GM04504 (cell line): ENCODE data around the gene PKIB.
"Not testable (repeated sequence)": the region's sequence is repeated elsewhere in the genome, so short reads cannot be mapped to it uniquely, and the experiment has no call there.

Experiments
- DNase-seq: peaks from one replicate; pipeline ENCODE4 v3.0.0-alpha.2; 2012; ENCODE audit warnings: low read depth

Gene PKIB

GRCh38 chr6:122609881-122610689 is at the start of gene PKIB:
Gene PKIB, plus strand, starts transcription at chr6:122610405. Its CDS starts 107,390 bp downstream, at chr6:122717795.
- DNase-seq = peak; percentile 10

- no peak for DNase-seq
These were observed 46.7 kb upstream of the PKIB start for GRCh38 chr6:122563364-122564052.

- no peak for DNase-seq
These were observed 46.0 kb upstream of the PKIB start for GRCh38 chr6:122564230-122564629.

- DNase-seq = no peak
These were observed 44.5 kb upstream of the PKIB start for GRCh38 chr6:122565708-122566107.

- DNase-seq = no peak
These were observed 43.2 kb upstream of the PKIB start for GRCh38 chr6:122567034-122567433.

- no peak for DNase-seq
These were observed 41.9 kb upstream of the PKIB start for GRCh38 chr6:122568350-122568749.

- DNase-seq = no peak
These were observed 41.4 kb upstream of the PKIB start for GRCh38 chr6:122568797-122569221.

- DNase-seq = no peak
These were observed 40.9 kb upstream of the PKIB start for GRCh38 chr6:122569230-122569771.

GRCh38 chr6:122571888-122572287 is 38.3 kb upstream of the PKIB start:
- no peak for DNase-seq

GRCh38 chr6:122576888-122577287 is 33.3 kb upstream of the PKIB start:
- no peak for DNase-seq

- DNase-seq = no peak
These were observed 31.2 kb upstream of the PKIB start for GRCh38 chr6:122578961-122579360.

- DNase-seq = no peak
These were observed 29.5 kb upstream of the PKIB start for GRCh38 chr6:122580737-122581136.

- no peak for DNase-seq
These were observed 21.1 kb upstream of the PKIB start for GRCh38 chr6:122589115-122589514.

- DNase-seq = not testable (repeated sequence)
These were observed 11.9 kb upstream of the PKIB start for GRCh38 chr6:122598295-122598694.

- DNase-seq = no peak
These were observed 5.5 kb upstream of the PKIB start for GRCh38 chr6:122604676-122605075.

GRCh38 chr6:122610690-122611455 is 668 bp downstream of the PKIB start:
- DNase-seq = no peak

GRCh38 chr6:122612838-122613237 is 2.6 kb downstream of the PKIB start:
- no peak for DNase-seq

GRCh38 chr6:122614303-122614702 is 4.1 kb downstream of the PKIB start:
- DNase-seq = no peak

- no peak for DNase-seq
These were observed 5.2 kb downstream of the PKIB start for GRCh38 chr6:122615409-122615808.

GRCh38 chr6:122616877-122617276 is 6.7 kb downstream of the PKIB start:
- no peak for DNase-seq

GRCh38 chr6:122619309-122619708 is 9.1 kb downstream of the PKIB start:
- no peak for DNase-seq

- DNase-seq = no peak
These were observed 10.2 kb downstream of the PKIB start for GRCh38 chr6:122620428-122620827.
